Gastroesophageal sphincter (tissue), 3 donors: Measurements from ENCODE around the gene IBA57.

Experiments used
- CTCF ChIP-seq, 4 experiments: fragments of 200-600 bp in 2 of 4; fragments of 450-650 bp in 2 of 4; sonication (generic) in 1 of 4; IDR thresholded peaks; one replicate each; pipeline ENCODE4 v1.5.1; 2017 to 2019; ENCODE audit warnings: antibody characterized with exemption in 4 of 4, mild to moderate bottlenecking in 2 of 4, moderate library complexity in 2 of 4
- POLR2A ChIP-seq, 2 donors: fragments of 450-650 bp; IDR thresholded peaks; one replicate each; pipeline ENCODE4 v1.6.1; 2017; ENCODE audit warnings: antibody characterized with exemption in 2 of 2, mild to moderate bottlenecking in 2 of 2, moderate library complexity in 1 of 2

GRCh38 chr1:228123505-228123904 lies 42.1 kb upstream of the IBA57 start:
- no peak for TF ChIP-seq CTCF (IDR thresholded peaks at IDR 0.05)
- TF ChIP-seq POLR2A (IDR thresholded peaks at IDR 0.05): no peak
